NCI-H1436 (cell line): ENCODE results near the gene PGR.

ENCODE experiments used
- DNase-seq: peaks from one replicate; lab custom pipeline; 2025; lab: John Stamatoyannopoulos, UW

The PGR gene

DNA sequence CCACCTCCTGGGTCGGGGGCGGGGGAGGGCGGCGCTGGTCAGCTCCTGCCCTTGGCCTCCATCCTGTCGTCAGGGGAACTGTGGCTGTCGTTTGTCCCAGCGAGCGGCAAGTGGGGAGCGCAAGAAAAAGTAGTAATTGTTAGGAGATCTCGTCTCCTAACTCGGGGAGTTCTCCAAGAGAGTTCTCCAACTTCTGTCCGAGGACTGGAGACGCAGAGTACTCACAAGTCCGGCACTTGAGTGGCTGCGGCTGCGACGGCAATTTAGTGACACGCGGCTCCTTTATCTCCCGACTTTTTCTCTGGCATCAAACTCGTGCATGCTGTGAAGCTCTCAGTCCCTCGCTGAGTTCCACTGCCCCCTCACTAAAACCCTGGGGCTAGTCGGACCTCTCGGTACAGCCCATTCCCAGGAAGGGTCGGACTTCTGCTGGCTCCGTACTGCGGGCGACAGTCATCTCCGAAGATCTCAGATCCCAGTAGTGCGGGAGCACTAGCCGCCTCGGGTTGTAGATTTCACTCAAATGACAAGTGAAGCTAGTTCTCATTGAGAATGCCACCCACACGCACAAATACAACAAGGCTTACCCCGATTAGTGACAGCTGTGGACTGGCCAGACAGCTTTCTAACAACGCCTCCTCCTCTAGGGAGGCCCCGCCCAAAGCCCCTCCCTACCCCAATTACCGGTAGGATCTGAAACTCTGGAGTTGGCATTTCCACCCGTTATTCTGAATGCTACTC lies at the start of gene PGR:
Gene PGR, minus strand, starts transcription at position 611 of the 741 bp plus-strand sequence. CDS start 743 bp downstream, outside the sequence.
- DNase-seq = no peak

DNA sequence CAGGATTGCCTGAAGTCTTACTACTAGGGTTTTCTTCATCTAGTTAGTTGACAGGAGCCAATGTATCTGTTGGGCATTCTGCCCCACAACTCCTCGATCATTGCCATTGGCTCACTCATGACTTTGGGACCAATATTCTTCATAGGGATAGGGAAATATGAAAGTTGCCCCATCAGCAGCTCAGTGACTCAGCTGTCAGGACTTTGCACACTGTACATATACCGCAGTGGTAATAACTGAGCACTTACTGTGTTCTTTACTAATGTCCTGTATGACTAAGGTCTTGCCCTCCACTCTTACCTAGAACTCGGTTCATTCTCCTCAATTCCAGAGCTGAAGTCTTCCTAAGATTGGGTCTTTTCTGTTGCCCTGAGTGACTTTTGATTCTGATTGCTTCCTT lies 46.8 kb upstream of the PGR start:
- DNase-seq = no peak

DNA sequence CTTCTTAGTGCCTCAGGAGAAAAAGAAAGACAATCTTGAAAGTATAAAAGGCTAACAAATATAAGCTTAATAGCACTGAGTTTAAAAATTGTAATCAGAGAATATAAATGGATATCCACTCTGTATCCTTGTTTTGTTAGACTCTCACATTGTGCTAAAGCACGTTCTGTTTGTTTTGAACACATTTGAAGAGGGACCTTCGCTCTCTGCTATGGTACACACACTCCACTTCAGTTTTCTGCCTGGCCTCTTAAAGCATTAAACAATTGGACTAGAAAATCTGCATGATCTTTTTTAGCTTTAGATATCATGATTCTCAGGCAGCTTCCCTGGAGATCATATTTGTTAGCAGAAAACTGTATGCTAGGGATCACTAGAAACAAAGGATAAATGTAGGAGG lies 40.3 kb upstream of the PGR start:
- no peak for DNase-seq

DNA sequence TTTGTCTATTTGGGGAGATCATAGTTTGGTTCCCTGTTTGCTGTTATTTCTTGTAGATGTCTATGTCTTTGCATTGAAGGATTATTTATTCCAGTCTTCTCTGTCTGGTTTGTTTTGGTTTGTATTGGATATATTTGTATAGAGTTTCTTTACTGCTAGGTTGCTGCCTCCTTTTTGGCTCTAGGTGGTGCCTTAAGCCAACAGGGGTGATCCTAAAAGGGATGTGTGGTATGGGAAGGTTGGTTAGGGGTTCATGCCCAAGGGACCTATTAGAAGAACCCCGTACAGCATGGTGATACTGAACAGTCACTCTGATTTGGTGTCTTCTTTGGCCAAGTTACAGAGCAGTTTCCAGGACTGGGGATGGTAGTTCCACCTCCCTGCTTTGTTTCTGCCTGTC lies 36.4 kb upstream of the PGR start:
- DNase-seq = no peak

DNA sequence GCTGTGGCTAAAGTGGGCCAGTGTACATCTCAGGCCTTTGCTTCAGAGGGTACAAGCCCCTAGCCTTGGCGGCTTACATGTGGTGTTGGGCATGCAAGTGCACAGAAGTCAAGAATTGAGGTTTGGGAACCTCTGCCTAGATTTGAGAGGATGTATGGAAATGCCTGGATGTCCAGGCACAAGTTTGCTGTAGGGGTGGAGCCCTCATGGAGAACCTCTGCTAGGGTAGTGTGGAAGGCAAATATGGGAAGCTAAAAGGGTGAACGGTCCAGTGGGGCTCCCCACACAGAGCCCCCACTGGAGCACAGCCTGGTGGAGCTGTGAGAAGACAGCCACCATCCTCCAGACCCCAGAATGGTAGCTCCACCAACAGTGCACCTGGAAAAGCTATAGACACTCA lies 28.5 kb upstream of the PGR start:
- DNase-seq = no peak

DNA sequence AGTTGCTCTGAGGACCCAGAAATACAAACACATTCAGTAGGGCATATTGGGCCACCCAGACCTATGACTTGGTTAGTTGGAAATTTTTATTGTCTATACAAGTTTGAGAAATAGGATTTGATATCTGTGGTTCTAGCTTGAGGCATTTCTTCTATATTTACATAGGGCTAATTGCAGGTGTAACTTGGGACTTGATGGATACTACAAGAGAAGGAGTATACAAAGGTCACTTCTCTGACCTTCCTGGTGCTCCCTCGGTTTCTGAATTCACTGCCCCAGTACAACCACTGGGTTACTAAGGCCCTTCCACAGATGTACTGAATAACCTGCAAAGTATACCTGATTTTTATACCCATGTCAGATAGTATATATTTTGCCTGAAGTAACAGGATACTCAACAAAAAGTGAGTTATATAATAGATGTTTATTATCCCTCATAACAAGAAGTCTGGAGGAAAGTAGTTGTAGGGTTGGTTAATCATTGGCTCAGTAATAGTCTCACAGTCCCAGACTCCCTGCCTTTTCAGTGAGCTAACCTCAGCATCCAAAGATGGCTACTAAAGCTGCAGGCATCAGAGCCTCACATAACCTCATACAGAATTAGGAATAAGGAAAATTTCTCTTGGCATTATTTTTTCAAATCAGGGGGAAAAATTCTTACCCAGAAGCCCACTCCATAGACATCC lies 8.8 kb upstream of the PGR start:
- no peak for DNase-seq

DNA sequence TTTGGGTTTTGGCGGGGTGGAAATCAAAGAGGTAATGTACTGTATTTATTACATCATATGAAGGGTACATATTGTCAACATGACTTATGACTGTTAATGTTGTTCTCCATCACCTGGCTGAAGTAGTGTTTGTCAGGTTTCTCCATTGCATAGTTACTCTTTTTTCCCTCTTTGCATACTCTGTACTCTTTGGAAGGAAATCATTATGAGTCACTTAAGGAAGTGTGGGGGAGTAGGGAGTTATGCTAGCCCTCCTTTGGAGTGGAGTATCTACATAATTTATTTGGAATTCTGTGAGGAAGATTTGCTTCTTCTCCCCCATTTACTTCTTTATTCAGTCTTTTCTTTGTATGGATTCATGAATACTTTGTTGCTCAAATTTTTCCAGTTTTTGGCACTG lies 3.6 kb upstream of the PGR start:
- DNase-seq = no peak

DNA sequence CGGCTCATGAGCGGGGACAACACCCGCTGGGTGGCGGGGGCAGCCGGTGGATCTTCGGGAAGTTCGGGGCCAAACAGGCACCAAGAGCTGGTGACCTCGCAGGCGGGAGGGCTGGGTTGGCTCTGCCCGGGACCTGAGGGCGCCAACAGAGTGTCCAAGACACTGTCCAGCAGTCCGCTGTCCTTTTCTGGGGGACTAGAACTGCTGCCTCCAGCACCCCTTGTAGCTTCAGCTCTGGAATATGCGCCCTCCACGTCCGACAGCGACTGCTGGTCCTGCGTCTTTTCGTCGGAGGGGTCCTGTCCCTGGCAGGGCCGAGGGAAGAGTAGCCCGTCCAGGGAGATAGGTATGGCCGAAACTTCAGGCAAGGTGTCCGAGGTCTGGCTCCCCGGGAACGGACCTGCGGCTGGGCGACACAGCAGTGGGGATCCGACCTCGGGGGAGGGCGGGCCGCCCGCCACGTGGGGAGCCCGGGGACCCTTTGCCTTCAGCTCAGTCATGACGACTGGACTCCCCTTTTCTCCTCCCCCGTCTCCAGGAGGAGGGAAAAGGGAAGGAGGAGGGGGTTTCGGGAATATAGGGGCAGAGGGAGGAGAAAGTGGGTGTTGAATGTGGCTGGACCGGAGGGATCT lies 926 bp downstream of the PGR start:
- no peak for DNase-seq

DNA sequence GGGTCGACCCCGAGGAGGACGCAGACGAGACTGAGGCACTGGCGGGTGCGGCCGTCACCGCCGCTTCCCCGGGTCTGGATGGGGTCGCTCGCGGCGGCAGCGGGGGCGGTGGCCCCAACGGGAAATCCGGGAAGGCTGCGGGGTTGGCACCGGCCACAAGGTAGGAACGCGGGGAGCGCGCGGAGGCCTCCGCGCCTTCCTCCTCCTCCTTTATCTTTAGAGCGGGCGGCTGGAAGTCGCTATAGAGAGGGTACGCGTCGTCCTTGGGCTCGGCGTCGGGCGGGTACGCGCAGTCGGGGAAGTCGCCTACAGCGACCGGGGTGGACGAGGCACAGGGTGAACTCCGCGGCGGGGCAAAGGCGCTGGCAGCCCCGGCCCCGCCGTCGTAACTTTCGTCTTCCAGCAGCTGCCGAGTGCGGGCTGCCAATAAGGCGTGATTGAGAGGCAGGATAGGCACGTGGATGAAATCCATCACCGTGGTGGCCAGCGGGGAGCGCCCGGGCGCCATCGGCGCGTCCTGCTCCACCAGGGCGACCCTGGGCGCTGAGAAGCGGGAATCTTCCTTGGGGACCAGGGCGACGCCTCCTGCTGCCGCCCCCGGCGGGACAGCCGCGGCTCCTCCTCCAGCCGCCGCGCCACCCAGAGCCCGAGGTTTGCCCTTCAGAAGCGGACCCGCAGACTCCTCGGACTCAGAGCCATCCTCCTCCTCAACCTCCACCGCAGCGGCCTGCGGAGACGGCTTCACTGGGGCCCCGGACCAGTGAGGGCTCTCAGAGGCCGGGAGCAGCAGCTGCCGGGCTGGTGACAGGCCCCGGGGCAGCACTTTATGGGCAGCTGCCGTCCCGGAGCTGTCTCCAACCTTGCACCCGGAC lies 1.7 kb downstream of the PGR start:
- DNase-seq = no peak

DNA sequence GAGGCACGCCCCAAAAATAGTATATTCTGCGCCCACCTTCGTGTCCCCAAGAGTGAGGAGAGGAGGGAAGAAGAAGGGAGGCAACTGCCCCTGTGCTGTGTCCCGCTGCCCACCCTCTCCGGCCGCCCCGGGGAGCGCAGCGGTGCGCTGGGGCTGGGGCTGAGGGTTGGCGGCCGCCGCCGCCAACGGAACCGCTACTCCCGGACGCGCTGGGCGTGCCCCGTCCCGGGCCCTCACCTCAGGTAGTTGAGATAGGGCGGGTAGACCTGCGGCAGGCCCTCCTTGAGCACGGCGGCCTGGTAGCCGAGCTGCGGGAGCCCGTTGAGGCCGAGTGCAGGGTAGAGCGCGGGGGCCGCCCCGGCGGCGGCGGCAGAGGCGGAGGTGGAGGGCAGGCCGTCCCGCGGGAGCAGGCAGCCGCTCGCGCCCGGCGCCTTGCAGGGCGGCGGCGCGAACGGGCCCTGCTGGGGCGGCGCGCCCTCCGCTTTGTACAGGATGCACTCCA lies 2.4 kb downstream of the PGR start:
- no peak for DNase-seq

DNA sequence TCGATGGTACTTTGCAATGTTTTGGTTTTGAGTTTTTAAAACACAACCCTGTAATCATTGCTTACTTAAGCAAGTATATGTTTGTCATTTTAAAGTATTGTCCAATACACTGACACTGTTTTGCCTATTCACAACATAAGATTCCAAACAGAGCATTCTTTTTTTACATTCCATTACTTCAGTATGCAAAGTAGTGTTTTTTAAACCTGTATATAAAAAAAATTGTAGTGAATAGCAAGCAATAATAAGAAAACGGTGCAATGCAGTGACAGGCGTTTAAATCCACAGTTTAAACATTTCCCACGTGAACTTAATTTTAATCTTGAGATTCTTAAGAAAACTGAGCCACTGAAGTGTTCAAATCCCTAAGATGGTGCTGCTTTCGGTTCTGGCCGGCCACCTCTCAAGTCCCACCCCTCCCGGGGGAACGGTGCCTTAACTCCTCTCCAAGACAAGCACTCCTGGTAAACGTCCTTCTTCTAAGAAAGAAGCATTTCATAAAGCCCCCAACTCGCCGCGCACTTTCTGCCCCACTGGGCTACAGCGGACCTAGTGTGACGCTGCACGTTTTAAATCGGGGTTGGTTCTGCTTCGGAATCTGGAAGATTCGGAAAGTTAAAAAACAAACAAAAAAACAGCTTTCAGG lies 2.9 kb downstream of the PGR start:
- no peak for DNase-seq

DNA sequence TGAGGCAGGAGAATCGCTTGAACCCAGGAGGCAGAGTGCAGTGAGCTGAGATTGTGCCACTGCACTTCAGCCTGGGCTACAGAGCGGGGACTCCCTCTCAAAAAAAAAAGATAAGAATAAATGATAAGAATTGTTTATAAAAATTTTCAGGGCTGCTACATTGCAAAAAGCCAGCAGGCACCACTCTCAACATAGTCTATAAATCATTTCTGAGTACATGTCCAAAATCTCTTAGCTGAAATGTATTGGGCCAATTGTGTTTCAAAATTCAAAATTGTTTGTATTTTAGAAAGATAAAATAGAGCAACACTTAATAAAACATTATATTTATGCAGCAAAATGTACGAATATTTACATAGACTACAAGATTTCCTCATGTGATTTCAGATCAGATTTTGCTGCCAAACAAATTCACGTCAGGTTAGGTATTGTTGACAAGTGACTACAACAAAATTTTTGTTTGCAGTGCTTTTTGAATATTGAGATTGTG lies 13.9 kb downstream of the PGR start:
- DNase-seq = no peak

DNA sequence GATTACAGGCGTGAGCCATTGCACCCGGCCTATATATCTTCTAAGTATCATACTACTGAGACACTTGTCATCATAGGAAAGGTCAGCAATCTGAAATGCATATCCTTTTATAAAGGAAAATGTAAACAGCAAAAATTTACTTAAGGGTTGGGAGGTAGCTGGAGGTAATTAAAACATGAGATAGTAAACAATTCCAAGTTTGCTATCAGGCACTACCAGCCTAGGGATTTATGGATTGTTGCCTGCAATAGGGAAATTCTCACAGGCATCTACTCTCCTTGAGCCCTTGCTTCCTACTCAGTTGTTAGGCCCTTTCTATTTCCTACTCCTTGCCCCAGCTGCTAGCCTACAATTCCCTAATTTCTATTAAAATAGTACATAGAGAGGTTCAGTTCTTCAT lies 16.1 kb downstream of the PGR start:
- DNase-seq = no peak

DNA sequence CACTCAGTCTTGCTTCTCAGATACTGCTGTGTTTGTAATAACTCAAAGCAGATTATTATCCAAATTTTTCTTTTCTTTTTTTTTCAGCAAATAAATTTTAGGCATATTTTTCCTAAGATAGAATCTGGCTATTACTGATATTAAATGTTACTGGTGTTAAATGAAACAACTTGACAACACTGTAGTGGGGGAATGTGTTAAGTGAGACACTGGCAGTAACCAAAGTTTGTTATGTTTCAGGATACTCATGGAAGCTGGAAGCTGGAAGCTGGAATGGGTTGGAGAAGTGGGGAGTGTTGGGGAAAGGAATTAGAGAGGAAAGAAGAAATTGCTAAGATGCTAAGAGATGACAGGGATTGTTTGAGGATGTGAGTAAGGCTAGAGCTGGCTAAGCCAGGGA lies 24.9 kb downstream of the PGR start:
- no peak for DNase-seq

DNA sequence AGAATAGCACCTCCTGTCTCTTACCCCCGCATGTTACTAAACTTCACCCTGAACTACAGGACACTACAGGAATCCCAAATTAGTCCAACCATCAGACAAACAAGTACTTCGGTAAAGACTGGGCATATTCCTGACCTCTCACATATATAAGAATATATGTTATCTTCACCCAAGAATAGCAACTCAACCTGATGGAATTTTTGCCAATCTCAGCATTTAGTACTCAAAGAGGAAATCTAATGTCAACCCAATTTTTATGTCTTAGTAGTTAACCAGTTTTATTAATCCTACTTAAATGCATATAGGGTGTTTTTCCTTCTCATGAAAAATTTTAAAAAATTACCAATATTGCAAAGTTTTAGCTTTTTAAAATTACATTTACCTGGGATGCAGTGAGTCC lies 26.2 kb downstream of the PGR start:
- DNase-seq = no peak

DNA sequence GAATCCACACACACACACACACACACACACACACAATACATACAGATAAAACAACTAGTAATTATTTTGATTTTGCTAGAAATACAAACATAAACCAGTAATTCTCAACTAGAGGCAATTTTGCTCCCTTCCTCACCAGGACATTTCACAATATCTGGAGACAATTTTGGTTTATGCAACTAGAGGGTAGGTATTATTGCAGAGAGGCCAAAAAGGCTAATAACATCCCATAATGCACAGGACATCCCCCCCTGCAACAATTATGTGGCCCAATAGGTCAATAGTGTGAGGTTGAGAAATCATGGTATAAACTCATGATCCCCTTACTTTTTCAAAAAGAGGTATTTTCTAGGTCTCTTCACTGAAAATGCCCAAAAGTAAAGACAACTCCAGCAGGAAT lies 29.0 kb downstream of the PGR start:
- DNase-seq = no peak

DNA sequence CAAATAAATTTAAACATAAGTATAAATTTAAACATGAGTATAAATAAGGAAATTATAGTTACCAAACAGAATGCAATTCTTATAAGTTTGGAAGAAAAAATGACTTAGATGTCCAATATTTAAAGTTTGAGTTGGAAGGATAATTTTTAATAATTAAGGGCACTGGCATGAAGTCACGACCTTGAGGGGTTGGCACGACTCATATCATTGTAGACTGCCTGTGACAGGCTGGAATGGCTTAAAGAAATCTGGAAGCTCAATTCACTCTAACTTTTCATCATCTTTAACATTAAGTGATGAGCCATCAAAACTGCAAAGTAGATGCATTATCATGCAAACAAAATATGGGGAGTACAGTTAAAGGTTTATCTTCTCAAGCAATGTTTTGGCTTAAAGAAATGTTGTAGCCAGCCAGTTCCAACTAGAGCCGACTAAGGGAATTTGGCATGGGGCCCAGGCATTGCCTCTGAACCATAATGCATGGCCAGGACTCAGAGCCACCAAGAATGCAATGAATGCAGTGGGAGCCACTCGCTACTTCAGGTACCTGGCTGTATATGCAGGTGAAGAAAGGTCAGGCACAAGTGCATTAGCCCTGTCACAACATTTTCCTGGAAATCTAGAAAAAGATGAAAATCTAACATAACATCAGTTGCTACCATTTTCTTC lies 33.4 kb downstream of the PGR start:
- DNase-seq = no peak

DNA sequence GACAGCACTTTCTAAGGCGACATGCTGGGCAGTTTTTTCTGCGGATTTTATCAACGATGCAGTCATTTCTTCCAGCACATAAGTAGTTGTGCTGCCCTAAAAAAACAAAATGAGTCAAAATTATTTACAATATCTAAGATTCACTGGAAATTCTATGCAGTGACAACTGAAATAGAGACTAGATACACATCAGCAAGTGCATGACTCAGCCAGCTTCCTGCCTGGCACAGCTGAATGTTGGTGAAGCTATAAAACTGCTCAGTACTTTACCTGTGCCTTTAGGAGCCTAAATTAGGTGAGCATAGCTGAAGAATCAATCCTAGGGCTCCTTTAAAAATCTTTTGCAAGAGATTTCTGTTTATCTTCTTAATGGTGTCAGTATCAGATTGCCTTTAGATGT lies 37.8 kb downstream of the PGR start:
- DNase-seq = no peak

DNA sequence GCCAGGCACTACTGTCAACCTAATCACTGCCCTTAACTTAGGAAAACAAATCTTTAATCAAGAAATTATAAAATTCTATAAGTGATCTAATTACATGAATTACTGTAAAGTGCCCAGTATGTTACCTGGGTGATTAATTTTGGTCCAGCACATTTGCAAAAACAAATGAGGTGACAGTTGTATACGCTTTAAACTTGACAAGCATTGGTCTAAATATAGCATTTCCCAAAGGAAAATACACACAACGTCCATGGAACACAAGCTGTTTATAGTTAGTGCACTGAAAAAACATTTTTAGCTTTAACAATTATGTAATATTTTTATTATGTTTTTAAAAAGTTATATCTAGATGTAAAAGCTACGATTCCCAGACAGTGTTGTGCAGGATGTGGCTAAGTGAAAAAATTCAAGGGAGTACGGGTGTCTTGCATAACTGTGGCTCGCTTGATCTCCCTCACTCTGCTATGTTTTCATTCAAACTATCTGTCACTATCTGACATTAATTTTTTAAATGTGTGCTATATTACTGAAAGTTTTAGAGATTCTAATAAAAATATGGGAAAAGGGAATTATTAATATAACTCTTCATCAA lies 38.8 kb downstream of the PGR start:
- DNase-seq = no peak

DNA sequence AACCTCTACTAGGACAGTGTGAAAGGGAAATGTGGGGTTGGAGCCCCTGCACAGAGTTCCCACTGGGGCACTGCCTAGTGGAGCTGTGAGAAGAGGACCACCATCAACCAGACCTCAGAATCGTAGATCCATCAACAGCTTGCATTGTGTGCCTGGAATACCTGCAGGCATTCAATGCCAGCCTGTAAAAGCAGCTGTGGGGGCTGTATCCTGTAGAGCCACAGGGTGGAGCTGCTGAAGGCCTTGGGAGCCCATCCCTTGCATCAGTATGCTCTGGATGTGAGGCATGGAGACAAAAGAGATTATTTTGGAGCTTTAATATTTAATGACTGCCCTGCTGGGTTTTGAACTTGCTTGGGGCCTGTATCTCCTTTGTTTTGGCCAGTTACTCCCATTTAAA lies 46.3 kb downstream of the PGR start:
- DNase-seq = no peak

DNA sequence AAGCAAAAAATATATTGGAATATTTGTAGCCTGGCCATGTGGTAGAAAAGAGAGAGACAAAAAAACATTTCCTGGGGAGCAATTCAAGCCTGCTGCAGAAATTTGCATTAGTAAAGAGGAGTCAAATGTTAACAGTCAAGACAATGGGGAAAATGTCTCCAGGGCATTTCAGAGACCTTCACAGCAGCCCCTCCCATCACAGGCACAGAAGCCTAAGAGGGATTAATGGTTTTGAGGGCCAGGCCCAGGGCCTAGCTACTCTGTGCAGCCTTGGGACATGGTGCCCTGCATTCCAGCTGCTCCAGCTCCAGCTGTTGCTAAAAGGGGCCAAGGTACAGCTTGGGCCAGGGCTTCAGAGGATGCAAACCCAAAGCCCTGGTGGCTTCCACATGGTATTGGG lies 46.8 kb downstream of the PGR start:
- DNase-seq = no peak
